K562 (cell line): ENCODE measurements around the gene PSMD13. TPM values are rescaled to one million over a fixed set of nuclear protein-coding genes. Genes with fewer than 3 reads are reported as not detected.
A peak's percentile ranks its signal among the peaks of the same experiment; 100 is the strongest.

Experiments
- ATF1 ChIP-seq, 2 experiments: fragments of 450-650 bp in 1 of 2; IDR thresholded peaks; 2 replicates each; pipeline ENCODE4 v1.6.1; 2016; ENCODE audit warnings: missing compliant biosample characterization in 1 of 2, missing genetic modification characterization in 1 of 2
- CEBPB ChIP-seq: fragments of 450-650 bp; IDR thresholded peaks from 2 replicates; pipeline ENCODE4 v1.6.1; 2016; ENCODE audit warnings: missing genetic modification characterization, missing compliant biosample characterization
- GMEB1 ChIP-seq: fragments of 250-450 bp; sonication (Bioruptor Pico); IDR thresholded peaks from 2 replicates; pipeline ENCODE4 v1.4.0; 2020; ENCODE audit warnings: mild to moderate bottlenecking
- JUN ChIP-seq, 2 experiments: sonication (generic) in 1 of 2; formaldehyde crosslinking in 1 of 2; IDR thresholded peaks; 2 replicates each; pipeline versions ENCODE4 v1.6.1 to v1.8.0; 2012 to 2022; ENCODE audit warnings: borderline replicate concordance in 2 of 2, mild to moderate bottlenecking in 2 of 2, improper control_type of control experiment in 1 of 2, low read depth in 1 of 2, low read length in 1 of 2, missing genetic modification reagents in 1 of 2
- LCOR ChIP-seq: sonication (generic); formaldehyde crosslinking; IDR thresholded peaks from 2 replicates; pipeline ENCODE4 v1.8.0; 2022; ENCODE audit warnings: mild to moderate bottlenecking, missing genetic modification reagents
- MED1 ChIP-seq: sonication (generic); formaldehyde crosslinking; IDR thresholded peaks from 2 replicates; pipeline ENCODE4 v1.8.1; 2023; ENCODE audit warnings: missing genetic modification reagents, borderline replicate concordance
- MEIS2 ChIP-seq: fragments of 450-650 bp; IDR thresholded peaks from 2 replicates; pipeline ENCODE4 v1.6.1; 2014; ENCODE audit warnings: mild to moderate bottlenecking; ENCODE audit not compliant: partially characterized antibody
- PATZ1 ChIP-seq: fragments of 250-450 bp; sonication (Bioruptor Pico); IDR thresholded peaks from 2 replicates; pipeline ENCODE4 v1.5.0; 2020; ENCODE audit warnings: mild to moderate bottlenecking, borderline replicate concordance
- PHTF2 ChIP-seq: fragments of 250-450 bp; sonication (Bioruptor Pico); IDR thresholded peaks from 2 replicates; pipeline ENCODE4 v1.5.0; 2021; ENCODE audit warnings: mild to moderate bottlenecking
- RBM34 ChIP-seq: fragments of 200-400 bp; formaldehyde crosslinking; IDR thresholded peaks from 2 replicates; pipeline ENCODE4 v1.6.1; 2018; ENCODE audit warnings: low read length, borderline replicate concordance; ENCODE audit not compliant: insufficient read depth
- RFX5 ChIP-seq: IDR thresholded peaks from 2 replicates; pipeline ENCODE4 v1.6.1; 2011; ENCODE audit warnings: low read depth, mild to moderate bottlenecking, improper control_type of control experiment, low read length
- SP2 ChIP-seq: IDR thresholded peaks from 2 replicates; pipeline ENCODE4 v1.6.1; 2011; ENCODE audit warnings: mild to moderate bottlenecking, low read depth, low read length, moderate library complexity; ENCODE audit not compliant: poor library complexity, severe bottlenecking; ENCODE audit errors: extremely low read depth
- STAT5A ChIP-seq: IDR thresholded peaks from 2 replicates; pipeline ENCODE4 v1.6.1; 2012; ENCODE audit warnings: low read length, inconsistent platforms, borderline replicate concordance
- TAL1 ChIP-seq: fragments of 450-650 bp; IDR thresholded peaks from 2 replicates; pipeline ENCODE4 v1.6.1; 2016; ENCODE audit warnings: mild to moderate bottlenecking
- THRB ChIP-seq: fragments of 450-650 bp; formaldehyde crosslinking; conservative IDR thresholded peaks from 2 replicates; pipeline ENCODE4 v1.4.0; 2022; ENCODE audit warnings: mild to moderate bottlenecking, missing genetic modification characterization
- TSC22D4 ChIP-seq: fragments of 450-650 bp; IDR thresholded peaks from 2 replicates; pipeline ENCODE4 v1.6.1; 2016; ENCODE audit warnings: missing genetic modification characterization, missing biosample characterization, control low read depth
- ZFP1 ChIP-seq: fragments of 450-650 bp; formaldehyde crosslinking; IDR thresholded peaks from 2 replicates; pipeline ENCODE4 v1.4.0; 2020; ENCODE audit warnings: mild to moderate bottlenecking, mixed read lengths
- ZNF174 ChIP-seq: fragments of 250-450 bp; sonication (Bioruptor Pico); IDR thresholded peaks from 2 replicates; pipeline ENCODE4 v1.4.0; 2020; ENCODE audit warnings: mild to moderate bottlenecking
- polyA plus RNA-seq, 8 experiments: library from polyadenylated mRNA; depleted of rRNA in 4 of 8; stranded (reverse) in 5 of 8; unstranded in 3 of 8; fragments of >200 nt; fragmentation: Nextera tagmentation in 2 of 8; fragmentation: Illumina TruSeq in 1 of 8; extraction: Ambion mirVana in 2 of 8; extraction: Trizol in 1 of 8; gene quantifications; 2 replicates each; pipeline versions ENCODE4 v1.2.1 to v1.2.3, GENCODE V29; 2011 to 2014; ENCODE audit warnings: inconsistent platforms in 1 of 8, missing spikeins in 1 of 8
- total RNA-seq, 7 experiments: library from RNA; depleted of rRNA in 6 of 7; stranded (reverse); fragments of >200 nt in 6 of 7; fragmentation: Illumina TruSeq in 2 of 7; extraction: Trizol in 2 of 7; gene quantifications; 2 replicates each; pipeline versions ENCODE4 v1.2.1 to v1.2.3, GENCODE V29; 2011 to 2021; ENCODE audit warnings: low replicate concordance in 1 of 7
- TF ChIP-seq, protein P1 (sequence below): sonication (generic); IDR thresholded peaks from 2 replicates; pipeline ENCODE4 v1.6.1; 2016
- TF ChIP-seq, protein P2 (sequence below): fragments of 450-650 bp; conservative IDR thresholded peaks from 2 replicates; pipeline ENCODE4 v1.6.1; 2016; ENCODE audit warnings: missing genetic modification characterization, low read depth, mild to moderate bottlenecking, missing compliant biosample characterization, moderate library complexity

Gene PSMD13
- total and polyA plus RNA-seq, 9 of the 15 experiments (the other 6 are each of a cell fraction or from before 2014, with no cell fraction given), result 185 to 383 (median 267) TPM

DNA sequence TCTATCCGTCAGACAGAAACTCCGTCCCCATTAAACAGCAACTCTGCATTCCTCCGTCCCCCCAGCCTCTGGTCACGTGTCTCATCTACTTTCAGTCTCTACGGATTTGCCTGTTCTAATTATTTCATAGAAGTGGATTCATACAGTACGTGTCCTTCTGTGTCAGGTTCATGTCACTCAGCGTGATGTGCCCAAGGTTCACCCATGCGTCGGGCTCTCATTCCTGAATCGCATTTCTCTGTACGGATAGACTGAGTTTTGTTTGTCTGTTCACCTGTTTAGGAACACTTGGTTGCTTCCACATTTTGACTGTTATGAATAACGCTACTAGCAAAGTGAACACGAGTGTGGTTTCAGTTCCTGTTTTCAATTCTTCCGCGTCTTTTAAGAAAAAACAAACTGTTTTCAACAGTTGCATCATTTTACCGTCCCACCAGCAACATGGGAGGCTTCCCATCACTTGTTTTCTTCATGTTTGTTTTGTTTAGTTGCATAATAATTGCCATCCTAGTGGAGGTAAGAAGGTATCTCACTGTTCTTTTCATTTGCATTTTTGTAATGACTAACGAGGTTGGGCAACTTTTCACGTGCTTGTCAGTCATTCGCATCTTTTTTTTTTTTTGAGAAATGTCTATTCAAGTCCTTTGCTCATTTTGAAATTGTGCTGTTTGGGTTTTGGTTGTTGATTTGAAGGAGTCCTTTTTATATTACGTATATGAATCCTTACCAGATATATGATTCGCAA, 32.5 kb downstream of the PSMD13 start (continued):
- TF ChIP-seq ATF1 (CRISPR knock-in tag; IDR thresholded peaks at IDR 0.05) (no peak), ATF1 (tag; IDR thresholded peaks at IDR 0.05) (peak; percentile 16; the same call in 1 of the 2 replicates), MEIS2 (peak; percentile 56), CEBPB (peak; percentile 99), STAT5A (no peak), PHTF2 (CRISPR knock-in tag) (no peak), LCOR (no peak), ZNF174 (CRISPR knock-in tag) (no peak), RBM34 (no peak), TSC22D4 (no peak), MED1 (CRISPR knock-in tag) (no peak), THRB (CRISPR knock-in tag) (no peak), JUN (IDR thresholded peaks at IDR 0.05; ENCODE audit: borderline replicate concordance, low read depth, low read length) (peak; percentile 63), JUN (CRISPR knock-in tag; IDR thresholded peaks at IDR 0.05; ENCODE audit: borderline replicate concordance) (no peak), TAL1 (no peak; the same call in 1 of the 2 replicates), ZFP1 (CRISPR knock-in tag) (no peak), RFX5 (no peak), GMEB1 (CRISPR knock-in tag) (no peak), PATZ1 (CRISPR knock-in tag) (no peak), SP2 (no peak)
- TF ChIP-seq, protein P1, sequence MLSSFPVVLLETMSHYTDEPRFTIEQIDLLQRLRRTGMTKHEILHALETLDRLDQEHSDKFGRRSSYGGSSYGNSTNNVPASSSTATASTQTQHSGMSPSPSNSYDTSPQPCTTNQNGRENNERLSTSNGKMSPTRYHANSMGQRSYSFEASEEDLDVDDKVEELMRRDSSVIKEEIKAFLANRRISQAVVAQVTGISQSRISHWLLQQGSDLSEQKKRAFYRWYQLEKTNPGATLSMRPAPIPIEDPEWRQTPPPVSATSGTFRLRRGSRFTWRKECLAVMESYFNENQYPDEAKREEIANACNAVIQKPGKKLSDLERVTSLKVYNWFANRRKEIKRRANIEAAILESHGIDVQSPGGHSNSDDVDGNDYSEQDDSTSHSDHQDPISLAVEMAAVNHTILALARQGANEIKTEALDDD, result no peak
- TF ChIP-seq, protein P2, sequence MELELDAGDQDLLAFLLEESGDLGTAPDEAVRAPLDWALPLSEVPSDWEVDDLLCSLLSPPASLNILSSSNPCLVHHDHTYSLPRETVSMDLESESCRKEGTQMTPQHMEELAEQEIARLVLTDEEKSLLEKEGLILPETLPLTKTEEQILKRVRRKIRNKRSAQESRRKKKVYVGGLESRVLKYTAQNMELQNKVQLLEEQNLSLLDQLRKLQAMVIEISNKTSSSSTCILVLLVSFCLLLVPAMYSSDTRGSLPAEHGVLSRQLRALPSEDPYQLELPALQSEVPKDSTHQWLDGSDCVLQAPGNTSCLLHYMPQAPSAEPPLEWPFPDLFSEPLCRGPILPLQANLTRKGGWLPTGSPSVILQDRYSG (tag), result 0 out of 2 replicates have a peak, but pooled peaks have one; percentile 5
